Measurements from ENCODE around the gene KCNK7.
"Not testable (repeated sequence)": the region's sequence is repeated elsewhere in the genome, so short reads cannot be mapped to it uniquely, and the experiment has no call there.

The KCNK7 gene

GRCh38 chr11:65573391-65574079, 22.1 kb downstream of the KCNK7 start:
- no peak for DNase-seq (ENCODE audit: low spot score)

- peak; percentile 72 for DNase-seq (ENCODE audit: low spot score)
Observed at GRCh38 chr11:65572356-65573051, 23.1 kb downstream of the KCNK7 start, which contains the start of gene FAM89B. TSS of gene FAM89B (plus strand) at chr11:65572538. CDS start at chr11:65572670, 132 bp downstream.

- no peak for DNase-seq (ENCODE audit: low spot score)
Observed at GRCh38 chr11:65571940-65572339, 23.7 kb downstream of the KCNK7 start.

- no peak for DNase-seq (ENCODE audit: low spot score)
Observed at GRCh38 chr11:65571420-65571819, 24.2 kb downstream of the KCNK7 start.

GRCh38 chr11:65569973-65570918, 25.4 kb downstream of the KCNK7 start, which contains the start of gene ZNRD2:
TSS of gene ZNRD2 (plus strand) at chr11:65570477. CDS start at chr11:65570492, 15 bp downstream.
- DNase-seq (ENCODE audit: low spot score): peak; percentile 94

- no peak for DNase-seq (ENCODE audit: low spot score)
Observed at GRCh38 chr11:65569164-65569972, 26.2 kb downstream of the KCNK7 start.

- no peak for DNase-seq (ENCODE audit: low spot score)
Observed at GRCh38 chr11:65565624-65566453, 29.8 kb downstream of the KCNK7 start.

GRCh38 chr11:65564879-65565559, 30.6 kb downstream of the KCNK7 start:
- not testable (repeated sequence) for DNase-seq (ENCODE audit: low spot score)

GRCh38 chr11:65563601-65564000, 32.0 kb downstream of the KCNK7 start:
- DNase-seq (ENCODE audit: low spot score): no peak

GRCh38 chr11:65562788-65563187, 32.8 kb downstream of the KCNK7 start:
- no peak for DNase-seq (ENCODE audit: low spot score)

- DNase-seq (ENCODE audit: low spot score): no peak
Observed at GRCh38 chr11:65562020-65562419, 33.6 kb downstream of the KCNK7 start.

GRCh38 chr11:65560555-65561418, 34.8 kb downstream of the KCNK7 start:
- DNase-seq (ENCODE audit: low spot score): no peak

GRCh38 chr11:65559951-65560537, 35.6 kb downstream of the KCNK7 start:
- DNase-seq (ENCODE audit: low spot score): no peak

GRCh38 chr11:65559535-65559934, 36.1 kb downstream of the KCNK7 start:
- no peak for DNase-seq (ENCODE audit: low spot score)

- no peak for DNase-seq (ENCODE audit: low spot score)
Observed at GRCh38 chr11:65558930-65559509, 36.6 kb downstream of the KCNK7 start.

GRCh38 chr11:65558002-65558929, 37.3 kb downstream of the KCNK7 start, which contains the start of gene LTBP3:
TSS of gene LTBP3 (minus strand) at chr11:65558359. CDS start at chr11:65557959, 400 bp downstream.
- no peak for DNase-seq (ENCODE audit: low spot score)

All from COLO829 (cell line).